Fibroblast of pulmonary artery (primary cell): ENCODE measurements around the gene MYL3.

Experiments used
- DNase-seq: peaks from one replicate; pipeline ENCODE4 v3.0.0-alpha.2; 2010; ENCODE audit warnings: low read depth
- H3K4me3 ChIP-seq: replicated peaks from 2 replicates; pipeline ENCODE4 v1.5.1; 2011; ENCODE audit warnings: low read depth, mild to moderate bottlenecking, control low read depth, low read length, moderate library complexity
- TF ChIP-seq, protein P1 (sequence below): IDR thresholded peaks from 2 replicates; pipeline ENCODE4 v1.5.1; 2011; ENCODE audit warnings: mild to moderate bottlenecking, control low read depth, low read length, inconsistent platforms; ENCODE audit errors: missing control alignments

Gene MYL3

DNA sequence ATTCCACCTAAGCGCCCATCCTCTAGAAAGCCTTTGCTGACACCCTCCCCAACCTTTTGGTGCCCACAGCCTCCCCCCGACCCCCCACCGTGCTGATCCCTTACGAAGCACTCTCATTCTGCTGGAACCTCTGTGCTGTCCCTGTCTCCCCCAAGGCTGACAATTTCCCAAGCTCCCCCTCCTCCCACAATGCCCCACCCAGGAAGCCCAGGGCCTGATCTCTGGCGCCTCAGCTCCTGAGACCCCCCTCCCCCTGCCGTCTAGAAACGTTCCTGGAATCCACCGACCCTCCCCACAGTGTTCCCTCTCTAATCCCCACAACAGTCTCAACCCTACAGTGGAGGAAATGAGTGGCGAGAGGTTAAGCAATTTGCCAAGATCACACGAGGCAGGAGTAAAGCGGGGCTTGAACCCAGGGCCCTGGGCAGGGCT is 18.3 kb downstream of the MYL3 start:
- H3K4me3 ChIP-seq = no peak overlapping the region
- TF ChIP-seq, protein P1, sequence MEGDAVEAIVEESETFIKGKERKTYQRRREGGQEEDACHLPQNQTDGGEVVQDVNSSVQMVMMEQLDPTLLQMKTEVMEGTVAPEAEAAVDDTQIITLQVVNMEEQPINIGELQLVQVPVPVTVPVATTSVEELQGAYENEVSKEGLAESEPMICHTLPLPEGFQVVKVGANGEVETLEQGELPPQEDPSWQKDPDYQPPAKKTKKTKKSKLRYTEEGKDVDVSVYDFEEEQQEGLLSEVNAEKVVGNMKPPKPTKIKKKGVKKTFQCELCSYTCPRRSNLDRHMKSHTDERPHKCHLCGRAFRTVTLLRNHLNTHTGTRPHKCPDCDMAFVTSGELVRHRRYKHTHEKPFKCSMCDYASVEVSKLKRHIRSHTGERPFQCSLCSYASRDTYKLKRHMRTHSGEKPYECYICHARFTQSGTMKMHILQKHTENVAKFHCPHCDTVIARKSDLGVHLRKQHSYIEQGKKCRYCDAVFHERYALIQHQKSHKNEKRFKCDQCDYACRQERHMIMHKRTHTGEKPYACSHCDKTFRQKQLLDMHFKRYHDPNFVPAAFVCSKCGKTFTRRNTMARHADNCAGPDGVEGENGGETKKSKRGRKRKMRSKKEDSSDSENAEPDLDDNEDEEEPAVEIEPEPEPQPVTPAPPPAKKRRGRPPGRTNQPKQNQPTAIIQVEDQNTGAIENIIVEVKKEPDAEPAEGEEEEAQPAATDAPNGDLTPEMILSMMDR = no peak
- DNase-seq = no peak

DNA sequence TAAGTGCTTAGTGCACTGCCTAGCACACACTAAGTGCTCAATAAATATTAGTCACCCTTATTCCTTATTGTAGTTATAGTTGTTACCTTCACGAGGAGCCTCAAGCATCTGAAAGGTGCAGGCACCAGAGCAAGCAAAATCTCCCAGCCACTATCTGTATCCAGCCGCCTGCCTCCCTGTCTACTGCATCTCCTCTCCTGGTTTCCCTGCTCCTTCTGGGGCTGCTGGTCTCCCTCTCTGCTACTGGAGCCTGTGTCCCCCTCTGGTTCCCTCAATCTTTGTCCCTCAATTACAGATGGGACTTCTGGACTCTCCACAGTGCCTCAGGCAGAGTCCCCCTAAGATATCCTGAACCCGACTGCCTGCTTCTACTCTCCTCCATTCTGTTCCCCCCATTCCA is 18.8 kb downstream of the MYL3 start:
- no peak overlapping the region for H3K4me3 ChIP-seq
- TF ChIP-seq, protein P1 = no peak
- no peak for DNase-seq

DNA sequence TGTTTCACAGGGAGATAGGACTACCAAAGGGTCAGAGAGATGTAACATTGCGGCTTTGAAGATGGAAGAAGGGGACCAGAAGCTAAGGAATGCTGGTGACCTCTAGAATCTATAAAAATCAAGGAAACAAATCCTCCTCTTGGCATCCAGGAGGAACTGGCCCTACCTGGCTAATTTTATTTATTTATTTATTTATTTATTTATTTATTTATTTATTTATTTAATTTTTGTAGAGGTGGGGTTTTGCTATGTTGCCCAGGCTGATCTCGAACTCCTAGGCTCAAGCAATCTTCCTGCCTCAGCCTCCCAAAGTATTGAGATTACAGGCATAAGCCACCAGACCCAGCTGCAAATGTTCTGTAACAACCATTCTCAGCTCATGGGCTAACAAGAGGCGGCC is 19.7 kb downstream of the MYL3 start:
- no peak overlapping the region for H3K4me3 ChIP-seq
- no peak for DNase-seq
- TF ChIP-seq, protein P1 = no peak

DNA sequence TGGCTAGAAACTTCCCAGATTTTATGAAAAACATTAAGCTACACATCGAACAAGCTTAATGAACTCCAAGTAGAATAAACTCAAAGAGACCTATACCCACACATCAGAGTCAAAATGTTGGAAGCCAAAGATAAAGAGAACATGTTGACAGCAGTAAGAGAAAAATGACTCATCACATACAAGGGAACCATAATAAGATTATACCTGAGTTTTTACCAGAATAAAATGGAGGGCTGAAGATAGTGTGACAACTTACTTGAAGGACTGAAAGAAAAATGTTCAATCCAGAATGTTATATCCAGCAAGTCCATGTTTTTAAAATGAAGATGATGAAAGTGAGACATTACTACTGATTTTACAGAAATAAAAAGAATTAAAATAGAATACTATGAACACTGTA is 22.8 kb downstream of the MYL3 start:
- TF ChIP-seq, protein P1 = no peak
- no peak for DNase-seq
- no peak overlapping the region for H3K4me3 ChIP-seq

DNA sequence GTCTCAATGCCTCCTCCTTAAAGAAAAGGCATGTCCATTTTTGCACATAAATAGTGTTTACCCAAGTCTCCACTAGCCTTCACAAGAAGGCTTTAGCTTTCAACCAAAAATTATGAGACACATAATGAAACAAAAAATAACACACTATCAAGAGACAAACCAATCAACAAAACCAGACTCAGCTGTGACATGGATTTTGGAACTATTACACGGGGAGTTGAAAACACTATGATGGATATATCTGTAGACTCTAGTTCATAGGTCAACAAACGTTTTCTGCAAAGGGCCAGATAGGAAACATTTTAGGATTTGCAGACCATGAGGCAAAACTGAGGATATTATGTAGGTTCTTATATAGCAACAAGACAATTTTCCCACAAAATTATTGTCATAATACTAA is 24.9 kb downstream of the MYL3 start:
- TF ChIP-seq, protein P1 = no peak
- no peak overlapping the region for H3K4me3 ChIP-seq
- DNase-seq = no peak

DNA sequence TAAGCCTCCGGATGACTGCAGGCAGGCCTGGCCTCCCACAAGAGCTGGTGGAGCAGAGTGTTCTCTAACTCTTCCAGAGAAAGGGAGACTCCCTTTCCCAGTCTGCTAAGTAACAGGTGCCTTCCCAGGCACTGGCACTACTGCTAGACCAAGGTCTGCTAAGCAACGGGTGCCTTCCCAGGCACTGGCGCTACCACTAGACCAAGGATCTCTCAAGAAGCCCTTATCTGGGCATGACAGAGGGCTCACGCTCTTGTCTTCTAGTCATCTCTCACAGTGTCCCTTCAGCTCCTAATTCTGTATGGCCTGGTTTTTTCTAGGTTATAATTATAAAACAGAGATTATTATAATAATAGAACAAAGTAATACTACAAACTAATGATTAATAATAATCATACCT is 27.8 kb downstream of the MYL3 start:
- no peak overlapping the region for H3K4me3 ChIP-seq
- DNase-seq = no peak
- TF ChIP-seq, protein P1 = no peak

DNA sequence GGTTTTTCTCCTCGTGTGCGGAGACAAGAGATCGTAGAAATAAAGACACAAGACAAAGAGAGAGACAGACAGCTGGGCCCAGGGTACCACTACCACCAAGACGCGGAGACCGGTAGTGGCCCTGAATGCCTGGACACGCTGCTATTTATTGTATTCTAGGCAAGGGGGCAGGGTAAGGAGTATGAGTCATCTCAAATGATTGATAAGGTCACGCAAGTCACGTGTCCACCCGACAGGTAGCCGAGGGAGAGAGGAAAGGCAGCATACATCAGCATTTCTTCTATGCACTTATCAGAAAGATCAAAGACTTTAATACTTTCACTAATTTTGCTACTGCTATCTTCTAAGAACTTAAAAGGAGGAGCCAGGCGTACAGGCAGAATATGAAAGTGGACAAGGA is 28.2 kb downstream of the MYL3 start:
- TF ChIP-seq, protein P1 = no peak
- DNase-seq = no peak
- no peak overlapping the region for H3K4me3 ChIP-seq
